Fibroblast of the aortic adventitia (primary cell): Measurements from ENCODE around the gene ZC3HAV1. TPM values are rescaled to one million over a fixed set of nuclear protein-coding genes. Genes with fewer than 3 reads are reported as not detected.
A peak's percentile ranks its signal among the peaks of the same experiment; 100 is the strongest.
"Not testable (repeated sequence)": the region's sequence is repeated elsewhere in the genome, so short reads cannot be mapped to it uniquely, and the experiment has no call there.

ENCODE experiments used
- DNase-seq: peaks from one replicate; pipeline ENCODE4 v3.0.0-alpha.2; 2010; ENCODE audit warnings: low read depth
- H3K4me3 ChIP-seq: 2 replicates; pipeline ENCODE4 v1.5.1; 2011; ENCODE audit warnings: low read depth, mild to moderate bottlenecking, control low read depth, low read length, moderate library complexity
- CTCF ChIP-seq: IDR thresholded peaks from 2 replicates; pipeline ENCODE4 v1.5.1; 2011; ENCODE audit warnings: mild to moderate bottlenecking, low read length, control low read depth, inconsistent platforms; ENCODE audit not compliant: insufficient read depth
- total RNA-seq: library from RNA; depleted of rRNA; stranded (reverse); fragments of >200 nt; gene quantifications from 2 replicates; pipeline ENCODE4 v1.2.3, GENCODE V29; 2012; ENCODE audit warnings: low replicate concordance

Gene ZC3HAV1
- total RNA-seq, 1 donor: 55.4 TPM

- TF ChIP-seq CTCF: no peak
- DNase-seq: peak; percentile 30
- H3K4me3 ChIP-seq: peak overlapping the region; percentile 90
Observed at GRCh38 chr7:139108266-139109187, 993 bp downstream of the ZC3HAV1 start.

- peak; percentile 8 for DNase-seq
- TF ChIP-seq CTCF: no peak
- peak overlapping the region; percentile 90 for H3K4me3 ChIP-seq
Observed at GRCh38 chr7:139106959-139107358, 2.6 kb downstream of the ZC3HAV1 start.

GRCh38 chr7:139106227-139106626 is 3.3 kb downstream of the ZC3HAV1 start:
- DNase-seq: not testable (repeated sequence)
- H3K4me3 ChIP-seq: peak overlapping the region; percentile 28

- no peak for TF ChIP-seq CTCF
- no peak for DNase-seq
- no peak overlapping the region for H3K4me3 ChIP-seq
Observed at GRCh38 chr7:139105484-139105883, 4.0 kb downstream of the ZC3HAV1 start.

- no peak for TF ChIP-seq CTCF
- no peak overlapping the region for H3K4me3 ChIP-seq
- no peak for DNase-seq
Observed at GRCh38 chr7:139104091-139104450, 5.4 kb downstream of the ZC3HAV1 start.

- DNase-seq: peak; percentile 5
- H3K4me3 ChIP-seq: no peak overlapping the region
- TF ChIP-seq CTCF: no peak
Observed at GRCh38 chr7:139103057-139103815, 6.3 kb downstream of the ZC3HAV1 start.

GRCh38 chr7:139101637-139102158 is 7.8 kb downstream of the ZC3HAV1 start:
- DNase-seq, H3K4me3 ChIP-seq: not testable (repeated sequence)
